ENCODE measurements around the gene ARHGAP23.

Gene ARHGAP23

DNA sequence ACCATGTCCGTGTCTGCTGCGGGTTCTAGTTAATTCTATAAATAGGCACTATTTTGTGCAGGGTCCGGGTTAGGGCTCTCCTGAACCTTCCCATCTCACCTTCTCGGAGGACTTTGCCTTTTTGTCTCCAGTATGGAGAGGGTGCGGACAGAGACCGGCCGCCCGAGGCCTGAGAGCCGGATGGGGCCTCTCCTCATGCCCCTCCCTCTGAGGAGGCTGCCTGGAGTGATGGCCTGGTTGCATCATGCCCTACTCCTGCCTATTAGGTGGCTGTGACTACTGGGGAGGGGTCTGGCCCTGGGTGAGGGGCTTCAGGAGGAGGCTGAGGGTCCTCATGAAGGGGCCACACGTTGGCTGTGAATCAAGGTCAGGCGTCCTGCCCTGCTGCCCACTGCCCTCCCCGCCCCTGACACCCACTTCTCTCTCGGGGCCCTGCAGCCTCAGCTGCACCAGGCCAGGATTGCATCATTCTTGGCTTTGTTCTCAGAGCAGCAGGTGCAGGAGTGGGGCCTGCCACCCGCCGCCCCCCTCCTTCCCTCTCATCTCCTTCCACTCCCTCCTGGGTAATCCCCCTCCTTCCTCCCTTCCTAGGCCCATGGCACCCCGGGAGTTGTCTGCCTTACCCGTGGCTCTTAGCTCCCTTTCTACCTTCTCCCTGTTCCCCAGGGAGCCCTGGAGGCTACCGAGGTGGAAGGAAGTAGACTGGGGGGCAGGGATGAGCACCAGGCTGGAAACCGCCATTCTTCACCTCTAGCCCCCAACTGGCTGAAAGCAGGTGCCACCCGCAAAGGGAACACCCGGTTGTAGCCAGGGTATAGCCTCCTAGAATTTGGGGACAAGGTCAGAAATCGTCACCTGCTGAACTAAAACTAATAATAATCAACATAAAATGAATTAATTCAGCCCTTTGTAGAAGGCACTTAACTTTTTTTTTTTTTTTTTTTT, 12.7 kb upstream of the ARHGAP23 start:
- Histone ChIP-seq H3K4me1 (ENCODE audit: control insufficient read depth, insufficient read depth, low read length) (peaks cover 12% of the 10 kb centered on the region), H3K4me3 (ENCODE audit: low read length) (peak overlapping the region; percentile 73), H3K36me3 (ENCODE audit: control insufficient read depth, insufficient read depth, low read length, severe bottlenecking) (no peaks in the 10 kb centered on the region), H3K9ac (ENCODE audit: low read length) (peak overlapping the region; percentile 83), H3K9me3 (ENCODE audit: control insufficient read depth, low read length) (no peaks in the 10 kb centered on the region), H3K27me3 (replicated peaks; ENCODE audit: control insufficient read depth, insufficient read depth, low read length) (peaks cover 21% of the 10 kb centered on the region)
- DNase-seq (ENCODE audit: low read depth) = peak; percentile 80

DNA sequence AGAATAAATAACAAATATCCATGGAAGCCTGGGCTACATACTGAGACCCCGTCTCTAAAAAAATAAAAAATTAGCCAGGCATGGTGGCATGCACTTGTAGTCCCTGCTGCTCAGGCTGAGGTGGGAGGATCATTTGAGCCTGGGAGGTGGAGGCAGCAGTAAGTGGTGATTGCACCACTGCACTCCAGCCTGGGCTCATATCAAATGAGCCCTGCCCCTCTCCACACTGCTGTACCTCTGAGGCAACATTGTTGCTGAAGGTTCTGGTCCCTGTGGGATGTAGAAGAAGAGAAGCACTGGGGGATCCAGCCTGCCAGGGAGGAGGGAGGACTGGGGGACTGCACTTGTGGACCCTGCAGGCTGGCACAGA, 11.4 kb upstream of the ARHGAP23 start:
- H3K4me1 ChIP-seq (ENCODE audit: control insufficient read depth, insufficient read depth, low read length) = peaks cover 19% of the 10 kb centered on the region

DNA sequence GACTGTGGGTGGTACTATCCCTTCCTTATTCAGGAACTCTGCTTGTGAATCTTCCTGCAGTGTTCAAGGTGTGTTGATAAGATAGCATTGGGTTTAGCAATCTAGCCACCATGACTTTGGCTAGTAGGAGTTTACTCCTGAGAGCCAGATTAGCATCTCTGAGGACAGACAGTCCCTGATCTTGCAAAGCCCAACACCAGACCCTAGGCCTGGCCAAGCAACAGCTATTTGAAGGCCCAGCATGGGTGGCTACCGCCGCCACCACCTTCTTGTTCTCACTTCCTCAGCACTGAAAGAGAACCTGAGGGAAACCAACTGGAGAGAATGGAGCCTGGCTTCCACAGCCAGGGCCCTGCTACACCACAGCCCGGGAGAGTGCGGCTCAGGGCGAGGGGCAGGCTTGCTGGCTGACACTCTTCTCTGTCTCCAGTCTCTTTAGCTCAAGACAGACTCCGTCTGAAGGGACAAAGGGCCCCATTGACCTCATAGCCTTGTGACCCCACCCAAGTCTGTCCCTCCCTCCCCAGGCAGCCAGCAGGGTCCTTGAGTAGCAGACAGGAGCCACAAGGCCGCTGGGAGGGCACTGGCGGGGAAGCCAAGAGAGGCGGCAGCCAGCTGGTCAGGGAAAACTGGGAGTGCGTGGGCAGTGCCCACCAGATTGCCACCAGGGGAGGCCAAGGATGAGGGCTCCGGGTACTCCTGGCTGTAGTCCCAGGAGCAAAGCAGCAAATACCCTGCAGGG, 10.9 kb upstream of the ARHGAP23 start:
- Histone ChIP-seq H3K36me3 (ENCODE audit: control insufficient read depth, insufficient read depth, low read length, severe bottlenecking) (no peaks in the 10 kb centered on the region), H3K27me3 (replicated peaks; ENCODE audit: control insufficient read depth, insufficient read depth, low read length) (peaks cover 18% of the 10 kb centered on the region), H3K9me3 (ENCODE audit: control insufficient read depth, low read length) (no peaks in the 10 kb centered on the region), H3K9ac (ENCODE audit: low read length) (no peak overlapping the region), H3K4me1 (ENCODE audit: control insufficient read depth, insufficient read depth, low read length) (peaks cover 19% of the 10 kb centered on the region), H3K4me3 (ENCODE audit: low read length) (no peak overlapping the region)
- DNase-seq (ENCODE audit: low read depth) = no peak

More for the DNA sequence above, 11.4 kb upstream of the ARHGAP23 start:
- Histone ChIP-seq H3K36me3 (ENCODE audit: control insufficient read depth, insufficient read depth, low read length, severe bottlenecking) (no peaks in the 10 kb centered on the region), H3K9ac (ENCODE audit: low read length) (no peak overlapping the region), H3K9me3 (ENCODE audit: control insufficient read depth, low read length) (no peaks in the 10 kb centered on the region), H3K4me3 (ENCODE audit: low read length) (no peak overlapping the region), H3K27me3 (replicated peaks; ENCODE audit: control insufficient read depth, insufficient read depth, low read length) (peaks cover 20% of the 10 kb centered on the region)
- DNase-seq (ENCODE audit: low read depth) = no peak

DNA sequence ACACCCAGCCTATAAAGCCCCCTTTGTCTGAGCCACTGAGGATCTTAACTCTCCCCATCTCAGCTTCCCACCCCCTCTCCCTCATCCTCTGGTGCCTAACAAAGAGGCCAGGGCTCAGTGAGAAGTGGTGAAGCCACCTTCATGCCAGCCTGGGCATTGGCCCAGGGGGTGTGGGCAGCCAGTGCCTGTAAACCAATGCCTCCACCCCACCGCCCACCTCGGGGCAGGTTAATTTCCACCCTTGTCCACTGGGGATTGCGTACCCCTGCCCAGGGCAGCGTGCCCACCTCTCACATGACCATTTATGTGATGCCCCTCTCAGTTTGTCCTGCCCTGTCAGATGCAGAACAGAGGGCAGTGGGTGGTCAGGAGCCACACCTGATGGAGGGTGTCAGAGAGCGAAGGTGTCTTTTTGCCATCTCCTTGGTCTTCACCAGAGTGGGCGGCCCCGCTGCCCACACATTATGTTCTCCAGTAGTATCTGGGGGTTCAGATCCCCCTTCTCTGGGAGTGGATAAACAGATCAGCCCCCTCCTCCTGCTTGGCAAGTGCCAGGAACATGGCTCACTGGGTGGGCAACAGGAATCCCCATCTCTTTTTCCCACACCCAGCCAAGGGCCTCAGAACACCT, 10.1 kb upstream of the ARHGAP23 start:
- H3K9me3 ChIP-seq (ENCODE audit: control insufficient read depth, low read length) = no peaks in the 10 kb centered on the region
- H3K4me3 ChIP-seq (ENCODE audit: low read length) = no peak overlapping the region
- peaks cover 18% of the 10 kb centered on the region for H3K27me3 ChIP-seq (replicated peaks; ENCODE audit: control insufficient read depth, insufficient read depth, low read length)
- H3K4me1 ChIP-seq (ENCODE audit: control insufficient read depth, insufficient read depth, low read length) = peaks cover 19% of the 10 kb centered on the region
- no peak overlapping the region for H3K9ac ChIP-seq (ENCODE audit: low read length)
- H3K36me3 ChIP-seq (ENCODE audit: control insufficient read depth, insufficient read depth, low read length, severe bottlenecking) = no peaks in the 10 kb centered on the region
- DNase-seq (ENCODE audit: low read depth) = no peak

DNA sequence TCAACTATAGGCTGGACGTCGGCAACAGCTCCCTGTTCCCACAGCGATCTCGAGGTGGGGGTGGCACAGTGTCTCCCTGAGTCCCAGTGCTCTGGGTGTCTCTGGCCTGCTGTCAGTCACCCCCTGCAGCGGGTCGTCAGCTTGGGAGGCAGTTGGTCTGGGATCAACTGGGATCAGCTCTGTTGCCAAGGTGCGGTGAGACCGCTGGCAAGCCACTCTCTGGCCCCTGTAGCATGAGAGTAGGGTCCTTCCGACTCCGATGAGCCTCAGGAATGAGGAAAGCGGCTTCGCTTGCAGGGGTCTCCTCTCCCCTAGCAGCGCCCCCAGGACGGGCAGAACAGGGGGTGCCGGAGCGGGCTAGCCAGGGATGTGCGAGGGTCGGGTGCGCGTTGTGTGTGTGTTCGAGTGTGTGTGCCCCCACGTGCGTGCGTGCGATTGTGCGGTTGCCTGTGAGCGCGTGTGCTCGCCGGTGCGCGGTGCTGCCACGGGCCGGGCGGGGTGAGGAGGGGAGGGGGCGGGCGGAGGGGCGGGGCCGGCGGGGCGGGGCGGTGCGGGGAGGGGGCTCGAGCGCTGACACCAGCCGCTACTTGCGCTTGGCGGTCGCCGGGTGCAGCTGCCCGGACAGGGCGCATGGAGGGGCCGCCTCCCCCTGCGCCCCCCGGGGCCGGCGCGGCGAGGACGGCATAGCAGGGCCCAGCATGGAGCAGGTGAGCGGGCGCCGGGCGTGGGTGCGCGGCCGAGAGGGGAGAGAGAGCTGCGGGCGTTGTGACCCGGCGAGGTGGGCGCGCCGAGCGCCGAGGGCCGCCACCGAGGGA, 9.4 kb upstream of the ARHGAP23 start:
- Histone ChIP-seq H3K4me1 (ENCODE audit: control insufficient read depth, insufficient read depth, low read length) (peaks cover 19% of the 10 kb centered on the region), H3K4me3 (ENCODE audit: low read length) (no peak overlapping the region), H3K36me3 (ENCODE audit: control insufficient read depth, insufficient read depth, low read length, severe bottlenecking) (no peaks in the 10 kb centered on the region), H3K9me3 (ENCODE audit: control insufficient read depth, low read length) (no peaks in the 10 kb centered on the region), H3K27me3 (replicated peaks; ENCODE audit: control insufficient read depth, insufficient read depth, low read length) (peaks cover 18% of the 10 kb centered on the region), H3K9ac (ENCODE audit: low read length) (no peak overlapping the region)
- DNase-seq (ENCODE audit: low read depth) = no peak

DNA sequence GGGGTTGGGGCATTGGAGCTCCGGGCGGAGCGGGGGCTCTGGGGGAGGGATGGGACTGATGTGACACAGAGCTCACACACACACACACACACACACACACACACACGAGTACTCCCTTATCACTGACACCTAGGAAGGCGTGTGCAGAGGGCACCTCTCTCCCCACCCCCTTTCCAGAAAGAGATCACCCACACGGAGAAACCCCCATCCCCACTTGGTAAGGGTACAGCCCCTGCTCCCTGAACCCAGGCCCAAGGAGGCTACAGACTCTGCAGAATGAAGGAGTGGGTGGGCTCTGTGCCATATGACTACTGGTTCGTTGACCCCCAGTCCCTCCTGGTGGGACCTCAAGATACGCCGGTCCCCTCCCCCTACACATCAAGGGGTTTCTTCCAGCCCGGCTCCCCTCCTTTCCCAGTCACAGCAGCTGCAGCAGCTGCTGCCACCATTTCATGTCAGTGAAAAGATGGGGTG, 8.7 kb upstream of the ARHGAP23 start:
- Histone ChIP-seq H3K9me3 (ENCODE audit: control insufficient read depth, low read length) (no peaks in the 10 kb centered on the region), H3K36me3 (ENCODE audit: control insufficient read depth, insufficient read depth, low read length, severe bottlenecking) (no peaks in the 10 kb centered on the region), H3K4me1 (ENCODE audit: control insufficient read depth, insufficient read depth, low read length) (peaks cover 19% of the 10 kb centered on the region), H3K9ac (ENCODE audit: low read length) (no peak overlapping the region), H3K27me3 (replicated peaks; ENCODE audit: control insufficient read depth, insufficient read depth, low read length) (peaks cover 18% of the 10 kb centered on the region), H3K4me3 (ENCODE audit: low read length) (no peak overlapping the region)
- no peak for DNase-seq (ENCODE audit: low read depth)

DNA sequence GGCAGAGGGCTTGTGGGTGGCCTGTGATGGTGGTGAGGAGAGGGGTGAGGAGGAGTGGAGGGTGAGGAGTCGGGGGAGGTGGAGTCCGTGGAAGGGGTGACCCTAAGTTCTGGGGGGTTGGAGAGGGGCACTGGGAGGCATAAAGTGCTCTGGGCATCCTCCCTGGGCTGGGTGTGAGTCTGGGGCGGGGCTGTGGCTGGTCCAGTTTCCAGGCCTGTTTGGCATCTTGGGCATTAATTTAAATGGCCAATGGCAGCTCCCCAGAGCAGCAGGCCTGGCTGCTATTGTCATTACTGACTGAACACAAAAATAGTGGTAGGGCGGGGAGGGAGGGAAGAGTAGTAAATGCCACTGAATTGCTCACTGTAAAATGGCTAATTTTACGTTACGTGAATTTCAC, 7.7 kb upstream of the ARHGAP23 start:
- no peaks in the 10 kb centered on the region for H3K36me3 ChIP-seq (ENCODE audit: control insufficient read depth, insufficient read depth, low read length, severe bottlenecking)
- H3K9ac ChIP-seq (ENCODE audit: low read length) = no peak overlapping the region
- no peak for DNase-seq (ENCODE audit: low read depth)
- H3K4me3 ChIP-seq (ENCODE audit: low read length) = no peak overlapping the region
- H3K4me1 ChIP-seq (ENCODE audit: control insufficient read depth, insufficient read depth, low read length) = peaks cover 12% of the 10 kb centered on the region
- peaks cover 18% of the 10 kb centered on the region for H3K27me3 ChIP-seq (replicated peaks; ENCODE audit: control insufficient read depth, insufficient read depth, low read length)
- H3K9me3 ChIP-seq (ENCODE audit: control insufficient read depth, low read length) = no peaks in the 10 kb centered on the region

DNA sequence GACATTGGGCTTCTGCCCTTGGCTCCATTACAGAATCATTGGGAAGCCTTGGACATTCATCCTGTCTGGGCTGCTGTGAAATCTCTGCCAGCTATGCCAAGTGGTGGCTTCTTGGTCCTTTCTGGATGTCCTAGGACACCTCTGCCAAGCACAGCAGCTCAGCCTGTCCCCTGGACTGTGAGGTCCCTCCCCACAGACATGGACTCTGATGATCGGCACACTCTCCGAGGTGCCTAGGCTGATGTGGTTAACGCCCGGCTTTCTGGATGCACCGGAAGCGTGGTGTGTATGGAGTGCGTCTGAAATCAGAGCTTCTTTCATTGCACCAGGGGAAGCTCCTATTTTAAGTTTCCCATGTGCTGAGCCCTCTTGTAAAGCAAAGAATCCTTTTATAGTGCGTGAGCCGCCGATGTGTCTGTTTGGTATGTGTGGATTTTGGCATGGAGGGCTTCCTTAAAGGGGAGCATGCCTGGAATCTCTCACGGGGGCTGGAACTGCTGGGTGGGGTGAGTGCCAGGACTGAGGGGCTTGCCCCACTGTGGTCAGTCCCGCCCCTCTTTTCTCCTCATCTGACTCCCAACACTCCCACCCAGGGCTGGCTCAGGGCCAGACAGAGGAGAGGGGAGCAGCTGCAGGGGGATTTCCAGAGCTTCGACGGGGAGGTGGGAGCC, 7.0 kb upstream of the ARHGAP23 start:
- H3K36me3 ChIP-seq (ENCODE audit: control insufficient read depth, insufficient read depth, low read length, severe bottlenecking) = no peaks in the 10 kb centered on the region
- peaks cover 18% of the 10 kb centered on the region for H3K27me3 ChIP-seq (replicated peaks; ENCODE audit: control insufficient read depth, insufficient read depth, low read length)

DNA sequence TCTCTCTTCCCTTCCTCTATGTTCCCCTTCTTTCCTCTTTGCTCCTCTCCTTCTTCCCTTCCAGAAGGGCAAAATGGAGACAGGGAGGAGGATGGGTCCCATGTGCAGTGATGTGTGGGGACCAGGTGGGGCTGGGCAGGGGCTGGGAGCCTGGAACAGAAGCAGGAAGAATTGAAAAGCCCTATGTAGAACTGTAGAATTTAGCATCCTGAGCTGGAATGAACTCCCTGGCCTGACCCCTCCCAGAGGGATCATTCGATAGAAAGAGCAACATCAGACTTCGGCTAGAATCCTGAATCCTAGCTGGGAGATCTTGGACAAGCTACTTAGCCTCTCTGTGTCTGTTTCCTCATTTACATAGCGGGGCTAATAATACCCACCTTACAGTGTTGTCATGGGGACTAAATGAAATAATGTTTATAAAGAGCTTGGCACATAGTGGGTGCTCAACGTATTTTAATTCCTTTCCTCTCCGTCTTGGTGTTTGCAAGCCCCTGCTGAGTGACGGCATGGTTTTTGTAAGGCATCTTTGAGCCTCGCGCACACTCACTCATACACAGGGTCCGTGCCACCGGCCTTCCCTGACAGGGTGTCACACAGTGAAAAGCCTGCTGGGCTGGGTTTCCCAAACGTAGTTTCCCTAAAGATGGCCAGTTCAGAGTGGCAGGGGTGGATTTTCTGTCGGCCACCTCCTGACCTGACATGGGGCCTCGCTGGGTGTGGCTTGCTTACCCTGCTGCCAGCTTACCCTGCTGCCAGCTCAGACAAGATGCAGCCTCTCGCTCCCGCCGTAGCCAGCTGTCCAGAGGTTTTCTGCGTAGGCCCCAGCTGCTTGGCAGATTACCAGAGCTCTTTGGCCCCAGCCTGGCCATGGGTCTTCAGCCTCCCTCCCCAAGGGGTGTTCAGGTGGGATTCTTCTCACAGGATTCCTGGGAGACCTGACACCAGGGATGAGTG, 6.1 kb upstream of the ARHGAP23 start:
- H3K27me3 ChIP-seq (replicated peaks; ENCODE audit: control insufficient read depth, insufficient read depth, low read length) = peaks cover 18% of the 10 kb centered on the region

More for the DNA sequence above, 7.0 kb upstream of the ARHGAP23 start:
- Histone ChIP-seq H3K4me1 (ENCODE audit: control insufficient read depth, insufficient read depth, low read length) (peaks cover 11% of the 10 kb centered on the region), H3K9me3 (ENCODE audit: control insufficient read depth, low read length) (no peaks in the 10 kb centered on the region), H3K9ac (ENCODE audit: low read length) (no peak overlapping the region), H3K4me3 (ENCODE audit: low read length) (no peak overlapping the region)
- DNase-seq (ENCODE audit: low read depth) = peak; percentile 68

More for the DNA sequence above, 6.1 kb upstream of the ARHGAP23 start:
- H3K4me3 ChIP-seq (ENCODE audit: low read length) = no peak overlapping the region
- H3K4me1 ChIP-seq (ENCODE audit: control insufficient read depth, insufficient read depth, low read length) = peaks cover 11% of the 10 kb centered on the region
- H3K9ac ChIP-seq (ENCODE audit: low read length) = no peak overlapping the region
- no peaks in the 10 kb centered on the region for H3K9me3 ChIP-seq (ENCODE audit: control insufficient read depth, low read length)
- H3K36me3 ChIP-seq (ENCODE audit: control insufficient read depth, insufficient read depth, low read length, severe bottlenecking) = no peaks in the 10 kb centered on the region
- no peak for DNase-seq (ENCODE audit: low read depth)
